HK-2 (cell line): Measurements from ENCODE around the gene VEGFD.

Source experiments
- DNase-seq: peaks from one replicate; pipeline ENCODE4 v3.0.0-alpha.2; 2018; ENCODE audit not compliant: unreplicated experiment

Gene VEGFD

DNA sequence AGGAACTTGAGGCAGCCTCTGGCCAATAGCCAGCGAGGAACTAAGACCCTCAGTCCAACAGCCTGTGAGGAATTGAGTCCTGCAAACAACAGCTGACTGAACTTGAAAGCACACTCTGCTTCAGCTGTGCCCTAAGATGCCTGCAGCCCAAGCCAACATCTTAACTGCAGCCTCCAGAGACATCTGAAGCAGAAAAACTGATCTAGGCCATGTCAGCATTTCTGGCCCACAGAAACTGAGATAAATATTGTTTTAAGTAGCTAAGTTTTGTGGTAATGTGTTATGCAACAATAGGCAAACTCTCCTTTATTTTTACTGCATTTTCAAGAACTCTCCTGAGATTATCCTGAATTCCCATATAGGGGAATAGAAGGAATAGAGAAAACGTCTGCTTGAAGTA lies 24.5 kb downstream of the VEGFD start:
- no peak for DNase-seq

DNA sequence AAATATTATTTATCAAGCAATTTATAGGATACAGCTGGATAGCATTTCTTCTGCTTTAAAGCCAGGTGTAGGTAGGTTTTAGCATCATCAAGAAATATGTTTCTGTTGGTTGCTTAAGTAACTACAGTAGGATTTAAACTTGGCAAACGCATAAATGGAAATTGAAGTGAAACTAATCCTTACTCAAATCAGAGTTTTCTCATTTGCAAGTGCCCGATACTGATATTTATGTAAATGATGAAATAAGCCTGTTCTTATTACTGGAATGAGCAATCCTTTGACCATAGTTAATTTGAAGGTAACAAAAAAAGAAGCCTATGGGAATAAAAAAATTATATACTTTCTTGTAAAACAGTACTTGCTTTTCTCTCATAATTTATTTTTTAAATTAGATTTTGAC lies 25.7 kb downstream of the VEGFD start:
- DNase-seq, result no peak

GRCh38 chrX:15356444-15356843 lies 27.8 kb downstream of the VEGFD start:
- no peak for DNase-seq

GRCh38 chrX:15350329-15350996 lies 33.8 kb downstream of the VEGFD start:
- no peak for DNase-seq

- peak; percentile 12 for DNase-seq
Measured at GRCh38 chrX:15349046-15349445, 35.2 kb downstream of the VEGFD start.

DNA sequence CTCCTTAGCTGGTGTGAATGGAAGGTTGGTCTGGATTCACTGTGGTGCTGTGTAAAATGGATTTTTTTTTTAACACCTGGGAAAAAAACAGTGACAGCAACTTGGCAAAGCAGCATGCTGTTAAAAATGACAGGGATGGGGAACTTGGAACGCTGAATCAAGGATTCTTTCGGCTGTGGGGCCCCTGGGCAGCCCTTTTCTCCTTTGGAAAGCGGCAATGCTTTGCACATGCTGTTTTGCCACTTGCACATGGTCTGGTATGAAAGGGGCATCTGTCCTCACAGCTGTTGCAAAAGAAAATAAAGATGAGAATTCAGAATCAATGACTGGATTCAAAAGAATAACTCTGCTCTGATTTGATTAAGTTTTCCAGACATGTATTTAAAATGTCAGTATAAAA lies 38.2 kb downstream of the VEGFD start:
- no peak for DNase-seq

- no peak for DNase-seq
Measured at GRCh38 chrX:15344106-15344505, 40.1 kb downstream of the VEGFD start.

DNA sequence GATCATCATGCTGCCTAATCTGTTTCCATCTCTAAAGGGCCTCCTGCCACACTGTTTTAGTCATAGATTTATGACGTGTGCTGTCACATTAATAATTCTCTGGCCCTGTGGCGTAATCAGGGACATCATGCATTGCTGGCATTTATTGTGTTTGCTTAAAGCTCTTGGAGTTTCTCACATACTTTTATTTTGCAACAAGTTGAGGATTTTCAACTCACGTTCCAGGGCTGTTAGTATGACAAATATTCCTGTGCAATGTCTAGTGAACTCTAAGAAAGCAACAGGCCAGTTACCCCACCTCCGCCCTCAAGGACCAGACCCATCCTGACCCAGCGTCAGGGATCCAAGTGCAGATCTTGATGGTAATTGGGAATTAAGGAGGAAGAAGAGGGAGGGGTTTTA lies 41.1 kb downstream of the VEGFD start:
- no peak for DNase-seq

DNA sequence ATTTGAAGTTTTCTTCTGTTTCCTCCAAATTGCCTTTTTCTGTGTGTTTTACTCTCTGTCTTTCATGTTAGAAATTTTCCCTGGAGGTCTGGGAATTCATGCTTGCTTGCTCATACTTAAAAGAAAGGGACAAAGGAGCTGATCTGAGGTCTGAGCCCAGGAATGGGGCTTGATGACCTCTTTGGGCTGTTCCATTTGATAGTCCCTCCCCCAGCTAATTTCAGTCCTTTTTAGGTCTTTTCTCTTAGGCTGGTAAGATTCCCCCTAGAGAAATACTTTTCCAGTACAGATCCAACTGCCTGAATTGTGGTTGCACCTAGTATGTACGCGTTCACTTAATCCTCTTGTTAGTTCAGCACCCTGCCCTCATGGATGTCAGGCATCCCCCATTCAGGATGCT lies 43.3 kb downstream of the VEGFD start:
- no peak for DNase-seq

DNA sequence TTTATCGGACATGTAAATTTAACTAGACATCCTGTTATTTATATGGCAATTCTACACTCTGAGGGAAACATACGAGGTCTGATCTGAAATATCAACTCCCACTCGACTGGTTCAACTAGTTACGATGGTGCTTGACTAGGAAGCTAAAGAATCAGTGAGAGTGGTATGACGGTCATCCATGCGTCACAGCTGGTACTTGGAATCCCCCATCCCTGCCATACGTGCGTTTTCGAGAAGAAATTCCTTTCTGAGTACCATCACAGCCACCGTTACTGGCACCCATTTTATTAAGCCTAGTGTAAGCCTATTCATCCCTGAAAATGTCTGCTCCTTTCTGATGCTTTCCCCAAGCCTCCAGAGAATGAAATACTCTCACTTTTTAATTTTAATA lies 48.2 kb downstream of the VEGFD start:
- peak; percentile 40 for DNase-seq

DNA sequence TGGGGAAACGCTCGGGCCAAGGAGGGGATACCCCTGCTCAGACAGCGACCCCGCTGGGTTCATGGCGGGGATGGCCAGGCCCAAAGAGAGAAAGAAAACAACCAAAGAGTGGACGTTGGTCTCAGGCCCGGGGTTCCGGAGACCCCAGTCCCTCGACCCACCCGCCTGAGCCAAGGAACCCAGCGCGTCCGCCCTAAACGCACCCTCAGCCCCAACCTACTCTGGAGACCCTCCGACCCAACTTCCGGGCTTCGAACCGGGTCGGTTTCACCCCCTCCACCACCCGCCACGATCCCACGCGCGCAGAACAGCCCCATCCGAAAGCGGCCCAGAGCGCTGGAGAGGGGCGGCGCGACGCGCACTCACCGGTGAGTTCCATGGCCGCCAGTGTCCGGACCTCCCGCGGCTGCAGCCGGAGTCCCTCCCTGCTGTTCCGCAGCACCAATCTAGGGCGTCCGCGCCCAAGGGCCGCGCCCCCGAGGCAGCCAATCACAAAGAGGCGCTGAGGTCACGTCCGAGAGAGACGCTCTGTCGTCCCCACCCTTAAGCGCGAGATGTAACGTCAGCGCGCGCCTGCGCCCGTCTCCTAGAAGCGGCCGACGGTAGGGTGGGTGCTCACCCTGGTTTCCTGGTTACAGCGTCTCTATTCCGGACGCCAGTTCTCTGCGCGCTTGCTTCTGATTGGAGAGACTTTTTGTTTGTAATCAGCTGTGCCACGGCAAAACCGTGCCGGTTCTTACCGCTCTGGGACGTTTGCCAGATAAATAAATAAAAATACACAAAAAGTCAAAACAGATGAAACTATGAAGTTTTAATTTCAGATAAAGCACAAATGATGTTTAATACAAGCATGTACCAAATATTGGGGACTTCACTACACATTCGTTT lies 48.8 kb downstream of the VEGFD start, which contains the start of gene PIGA:
PIGA (minus strand) TSS at position 389 of the 888 bp plus-strand sequence. CDS start 3,593 bp downstream, outside the sequence.
- peak; percentile 95 for DNase-seq

DNA sequence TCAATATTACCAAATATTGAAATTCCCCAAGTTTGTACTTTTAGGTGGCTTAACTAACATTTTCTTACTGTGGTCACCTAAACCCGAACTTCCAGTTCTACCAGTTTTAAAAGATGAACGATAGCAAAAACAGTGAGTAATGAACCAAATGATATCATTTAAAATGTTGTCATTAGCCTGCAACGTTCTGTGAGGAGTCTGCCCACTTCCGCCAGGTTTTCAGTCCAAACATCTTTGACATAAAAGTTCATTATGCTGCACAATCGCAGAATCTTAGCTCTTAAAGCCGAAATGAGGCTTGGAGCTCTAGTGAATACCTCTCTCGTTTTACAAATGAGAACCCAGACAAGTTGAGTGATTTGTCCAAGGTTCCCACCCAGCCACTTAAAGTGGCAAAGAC lies 49.7 kb downstream of the VEGFD start:
- no peak for DNase-seq

DNA sequence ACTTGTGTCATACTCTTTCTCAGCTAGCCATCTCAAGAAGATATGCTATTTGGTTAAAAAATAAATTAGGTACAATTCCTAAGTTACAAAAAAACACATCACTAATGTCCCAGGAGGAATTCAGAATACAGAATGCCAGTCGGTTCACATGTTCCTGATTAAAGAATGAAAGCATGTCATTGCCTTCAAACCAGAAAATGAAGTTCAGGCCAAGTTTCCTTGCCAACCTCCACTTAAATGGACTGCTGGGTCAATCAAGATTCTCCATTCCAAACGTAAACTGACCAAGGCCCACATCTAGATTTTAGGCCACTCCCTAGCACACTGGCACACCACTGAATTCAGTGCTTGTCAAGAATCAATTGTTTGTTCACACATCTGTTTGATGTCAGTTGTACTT lies 55.4 kb downstream of the VEGFD start:
- DNase-seq, result no peak

DNA sequence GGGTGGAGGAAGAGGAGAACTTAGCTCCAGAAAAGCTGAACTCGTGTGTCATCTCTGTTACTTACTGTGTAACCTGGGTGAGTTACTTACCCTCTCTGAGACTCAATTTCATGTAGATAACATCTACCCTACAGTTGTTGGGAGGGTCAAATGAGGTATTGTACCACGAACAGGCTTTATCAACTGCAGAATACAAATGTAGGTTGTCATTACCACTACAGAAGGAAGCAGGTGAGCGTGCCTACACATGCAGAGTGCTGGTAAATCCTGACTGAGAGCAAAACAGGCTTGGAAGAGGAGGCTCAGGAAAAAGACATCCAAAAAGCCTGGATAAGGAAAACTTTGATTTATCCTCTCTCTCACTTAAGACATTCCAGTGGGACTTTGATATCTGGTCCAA lies 56.1 kb downstream of the VEGFD start:
- DNase-seq, result no peak

GRCh38 chrX:15322472-15322871 lies 61.7 kb downstream of the VEGFD start:
- no peak for DNase-seq

DNA sequence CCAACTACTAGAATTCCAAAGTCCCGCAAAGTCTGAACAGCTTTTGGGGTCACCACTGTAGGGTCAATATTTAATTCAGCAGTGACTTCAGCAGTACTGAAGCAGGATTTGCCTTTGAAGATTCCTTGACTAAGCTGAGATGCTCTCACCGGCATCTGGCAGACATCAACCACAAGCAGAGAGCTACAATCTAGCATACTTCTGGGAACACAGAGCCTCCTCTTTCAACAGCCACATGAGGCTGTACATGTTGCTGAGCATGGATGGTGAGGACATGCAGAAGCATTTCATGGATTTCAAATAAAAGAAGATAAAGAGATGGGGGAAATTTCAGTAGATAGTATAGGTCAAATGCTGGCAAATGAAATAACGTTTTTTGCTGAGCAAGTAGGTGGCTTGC lies 62.1 kb downstream of the VEGFD start:
- DNase-seq, result no peak

DNA sequence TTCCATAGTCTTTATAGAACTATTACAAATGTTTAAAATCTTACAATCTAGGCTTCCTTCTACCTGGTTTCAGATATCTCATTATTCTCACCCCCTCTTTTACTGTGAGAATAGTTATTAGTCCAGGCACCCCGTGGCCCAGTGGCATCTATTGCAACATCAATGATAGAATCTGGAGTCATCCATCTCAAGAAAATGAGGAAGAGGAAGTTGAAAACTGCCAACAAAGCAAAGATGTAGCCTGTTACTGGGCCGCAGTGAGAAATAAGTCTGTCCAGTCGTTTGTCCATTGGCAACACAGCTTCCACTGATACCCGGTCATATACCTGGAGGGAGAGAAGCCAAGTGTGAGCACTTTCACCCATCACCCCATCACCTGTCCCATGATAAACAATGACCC lies 62.8 kb downstream of the VEGFD start:
- no peak for DNase-seq

GRCh38 chrX:15320297-15320696 lies 63.9 kb downstream of the VEGFD start:
- no peak for DNase-seq

DNA sequence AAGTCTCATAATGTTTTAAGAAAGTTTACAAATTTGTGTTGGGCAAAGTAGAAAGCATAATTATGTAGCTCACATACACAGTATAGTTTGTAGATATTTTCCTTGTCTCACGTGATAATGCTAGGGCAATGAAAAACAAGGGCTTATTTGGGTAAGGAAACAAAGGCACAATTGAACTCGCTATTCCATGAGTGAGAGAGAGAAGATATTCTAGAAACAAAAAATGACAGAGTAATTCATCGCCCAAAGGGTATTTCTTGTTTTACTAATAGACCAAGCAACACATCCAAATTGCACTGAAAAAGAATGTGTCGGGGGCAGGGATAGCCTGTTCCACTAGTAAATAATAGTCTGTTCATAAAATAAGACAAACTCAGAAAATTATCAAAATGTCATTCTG lies 65.1 kb downstream of the VEGFD start:
- no peak for DNase-seq

- no peak for DNase-seq
Measured at GRCh38 chrX:15315509-15315908, 68.7 kb downstream of the VEGFD start, which contains the start of gene ASB11. Gene ASB11, minus strand, starts transcription at chrX:15315640. Its CDS starts 35 bp downstream, at chrX:15315605.

DNA sequence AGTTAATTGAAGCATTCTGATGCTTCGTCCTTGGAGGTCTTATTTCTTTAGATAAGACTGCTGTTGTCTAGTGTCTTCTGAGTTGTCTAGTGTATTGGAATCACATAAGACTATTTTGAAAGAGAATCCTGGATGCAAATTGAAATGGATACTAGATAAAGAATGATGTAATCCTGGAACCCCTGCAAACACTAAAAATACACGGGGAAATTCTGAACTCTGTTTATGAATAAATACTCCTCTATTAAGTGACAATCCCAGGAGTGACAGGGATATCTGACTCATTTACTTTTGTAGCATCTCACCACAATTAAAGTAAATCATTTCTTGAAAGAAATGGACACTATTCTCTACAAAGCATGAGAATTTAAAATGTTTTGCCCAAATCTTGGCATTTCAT lies 69.7 kb downstream of the VEGFD start:
- no peak for DNase-seq

- no peak for DNase-seq
Measured at GRCh38 chrX:15311119-15311518, 73.1 kb downstream of the VEGFD start.

- no peak for DNase-seq
Measured at GRCh38 chrX:15310117-15310516, 74.1 kb downstream of the VEGFD start.
